GM06990 (cell line): Measurements from ENCODE around the gene HDGFL3.

Experiments used
- DNase-seq: peaks from one replicate; pipeline ENCODE4 v3.0.0-alpha.2; 2011; ENCODE audit not compliant: insufficient read length; ENCODE audit errors: extremely low read depth
- H3K27me3 ChIP-seq: replicated peaks from 2 replicates; pipeline ENCODE4 v1.6.0; 2011; ENCODE audit warnings: low read length; ENCODE audit not compliant: control insufficient read depth, insufficient read depth
- H3K36me3 ChIP-seq: 2 replicates; pipeline ENCODE4 v1.5.1; 2011; ENCODE audit warnings: low read length; ENCODE audit not compliant: control insufficient read depth, insufficient read depth
- H3K4me3 ChIP-seq: replicated peaks from 2 replicates; pipeline ENCODE4 v1.5.1; 2011; ENCODE audit warnings: low read depth, mild to moderate bottlenecking, control low read depth, low read length
- CTCF ChIP-seq: IDR thresholded peaks from 2 replicates; pipeline ENCODE4 v1.5.1; 2011; ENCODE audit warnings: low read length, control low read depth, mild to moderate bottlenecking, inconsistent platforms; ENCODE audit not compliant: insufficient read depth, poor library complexity, severe bottlenecking

HDGFL3 gene

GRCh38 chr15:83114856-83115255 lies 92.8 kb downstream of the HDGFL3 start:
- Histone ChIP-seq H3K36me3 (no peaks in the 10 kb centered on the region), H3K4me3 (no peak overlapping the region), H3K27me3 (no peaks in the 10 kb centered on the region)
- DNase-seq = no peak
- no peak for TF ChIP-seq CTCF

- no peak for TF ChIP-seq CTCF
- H3K36me3 ChIP-seq = no peaks in the 10 kb centered on the region
- DNase-seq = no peak
- no peaks in the 10 kb centered on the region for H3K27me3 ChIP-seq
- no peak overlapping the region for H3K4me3 ChIP-seq
These were observed 93.5 kb downstream of the HDGFL3 start for GRCh38 chr15:83113881-83114674.

GRCh38 chr15:83112956-83113299 lies 94.7 kb downstream of the HDGFL3 start:
- no peak for TF ChIP-seq CTCF
- Histone ChIP-seq H3K36me3 (no peaks in the 10 kb centered on the region), H3K27me3 (no peaks in the 10 kb centered on the region), H3K4me3 (no peak overlapping the region)
- DNase-seq = no peak

- Histone ChIP-seq H3K36me3 (no peaks in the 10 kb centered on the region), H3K4me3 (no peak overlapping the region), H3K27me3 (no peaks in the 10 kb centered on the region)
- DNase-seq = no peak
- TF ChIP-seq CTCF = no peak
These were observed 95.2 kb downstream of the HDGFL3 start for GRCh38 chr15:83112233-83112955.

- no peak for DNase-seq
- Histone ChIP-seq H3K27me3 (no peaks in the 10 kb centered on the region), H3K36me3 (no peaks in the 10 kb centered on the region), H3K4me3 (no peak overlapping the region)
- no peak for TF ChIP-seq CTCF
These were observed 96.5 kb downstream of the HDGFL3 start for GRCh38 chr15:83111149-83111548.
